COR-L47 (cell line): ENCODE results near the gene FARP1.
A peak's percentile ranks its signal among the peaks of the same experiment; 100 is the strongest.

ENCODE experiments used
- DNase-seq: peaks from one replicate; lab custom pipeline; 2025; lab: John Stamatoyannopoulos, UW

Gene FARP1

DNA sequence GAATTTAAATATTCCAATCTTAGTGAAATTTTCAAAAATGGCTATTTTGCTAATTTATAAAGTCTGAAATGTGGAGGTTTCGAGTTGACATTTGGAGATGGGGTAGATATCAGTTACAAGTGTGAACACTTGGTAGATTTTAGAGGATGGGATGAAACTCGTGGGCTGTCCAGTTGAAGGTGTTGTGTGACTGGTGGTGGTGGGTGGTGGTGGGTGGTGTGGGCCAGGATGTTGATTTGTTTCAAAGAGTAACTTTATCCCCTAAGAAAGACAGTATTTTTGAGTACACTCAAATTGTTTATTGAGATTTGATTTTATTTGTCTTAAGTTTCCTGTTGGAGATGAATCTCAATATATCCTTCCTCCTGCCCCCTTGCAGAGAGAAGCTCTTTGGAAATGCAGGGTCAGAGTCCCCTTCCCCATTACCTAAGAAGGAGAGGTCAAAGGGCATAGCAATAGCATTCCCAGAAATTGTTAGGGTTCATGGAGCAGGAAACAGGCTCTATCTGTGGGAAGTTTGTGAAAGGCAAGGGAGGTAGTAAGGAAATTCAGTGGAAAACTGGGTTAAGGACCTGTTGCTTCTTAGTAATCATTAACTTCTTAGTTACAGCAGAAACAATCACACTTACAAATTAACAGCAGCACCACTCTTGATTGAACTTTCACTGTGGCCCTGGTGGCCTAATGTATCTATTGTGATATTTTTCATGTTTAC is 167.7 kb downstream of the FARP1 start:
- DNase-seq = no peak

DNA sequence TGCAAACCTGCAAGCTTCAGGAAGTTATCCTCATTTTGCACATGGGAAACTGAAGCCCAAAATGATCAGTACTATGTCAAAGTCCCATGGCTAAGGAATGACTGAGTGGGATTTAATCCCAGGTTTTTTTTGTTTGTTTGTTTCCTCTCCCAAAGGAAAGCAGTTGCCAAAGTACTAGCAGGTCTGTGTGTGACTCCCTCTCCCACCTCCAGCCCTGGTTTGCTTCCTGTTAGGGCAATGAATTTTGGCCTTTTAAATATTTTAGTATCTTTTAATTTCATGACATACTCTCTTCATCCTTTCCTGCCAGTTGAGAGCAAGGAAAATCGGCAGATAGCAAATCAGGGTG is 168.3 kb downstream of the FARP1 start:
- no peak for DNase-seq

DNA sequence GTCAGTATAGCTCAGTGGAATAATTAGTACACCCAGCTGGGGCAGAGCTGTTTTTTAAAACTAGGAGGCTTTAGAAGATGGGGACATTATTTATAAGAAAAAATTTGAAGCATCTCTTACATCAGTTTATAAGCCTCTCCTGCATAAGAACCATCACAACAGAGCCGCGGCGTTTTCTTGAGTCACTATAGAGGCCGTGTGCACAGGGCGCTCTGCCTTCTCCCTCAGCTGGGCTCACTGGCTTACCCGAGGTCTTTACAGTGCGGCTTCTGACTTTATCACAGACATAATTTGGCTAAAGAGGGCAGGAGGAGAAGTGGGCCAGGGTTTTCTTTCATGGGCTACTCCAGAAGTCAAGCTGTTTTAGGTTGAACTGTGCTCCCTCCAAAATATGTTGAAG is 169.7 kb downstream of the FARP1 start:
- DNase-seq = no peak

DNA sequence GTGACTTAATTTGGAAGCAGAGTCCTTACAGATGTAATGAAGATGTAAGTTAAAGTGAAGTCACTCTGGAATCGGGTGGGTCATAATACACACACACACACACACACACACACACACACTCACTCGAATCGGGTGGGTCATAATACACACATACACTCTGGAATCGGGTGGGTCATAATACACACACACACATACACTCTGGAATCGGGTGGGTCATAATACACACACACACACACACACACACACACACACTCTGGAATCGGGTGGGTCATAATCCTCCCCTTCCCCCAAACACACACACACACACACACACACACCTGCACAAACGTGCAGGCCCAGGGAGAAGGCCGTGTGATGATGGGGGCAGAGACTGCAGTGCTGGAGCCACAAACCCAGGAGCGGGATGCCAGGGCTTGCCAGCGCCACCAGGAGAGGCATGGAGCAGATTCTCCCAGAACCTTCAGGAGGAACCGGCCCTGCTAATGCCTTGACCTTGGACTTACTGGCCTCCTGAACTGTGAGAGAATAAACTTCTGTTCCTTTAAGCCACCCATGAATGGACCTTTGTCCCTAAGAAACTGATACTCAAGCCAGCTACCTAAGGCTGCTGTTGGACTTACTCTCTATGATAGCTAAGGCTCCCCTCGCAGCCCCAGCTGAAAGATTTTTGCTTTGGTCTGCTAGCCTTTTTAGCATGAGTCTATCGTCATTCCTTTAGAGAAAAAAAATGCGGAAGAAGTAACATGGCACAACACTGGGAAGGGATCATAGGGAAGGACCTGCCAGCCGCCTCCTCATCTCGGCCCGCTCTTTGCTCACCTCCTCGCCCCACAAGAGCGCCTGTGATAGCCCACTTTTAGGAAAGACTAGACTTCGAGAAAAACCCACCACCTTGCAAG is 170.4 kb downstream of the FARP1 start:
- no peak for DNase-seq

DNA sequence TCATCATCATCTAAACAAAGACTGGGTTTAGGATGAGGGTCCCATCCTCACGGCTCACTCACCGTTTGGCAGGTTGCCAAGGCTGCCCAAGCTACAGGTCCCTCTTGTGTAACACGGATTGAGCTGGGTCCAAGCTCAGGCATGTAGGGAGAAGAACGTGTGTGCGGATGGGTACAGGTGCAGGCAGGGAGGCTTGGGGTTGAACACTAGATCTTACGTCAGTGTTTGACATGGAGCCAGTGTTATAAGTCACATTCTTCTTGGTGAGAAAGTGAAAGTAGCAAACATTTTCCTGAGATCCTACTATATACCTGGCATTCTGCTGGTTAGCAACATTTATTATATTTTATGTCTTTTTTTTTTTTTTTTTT is 171.0 kb downstream of the FARP1 start:
- DNase-seq = no peak

DNA sequence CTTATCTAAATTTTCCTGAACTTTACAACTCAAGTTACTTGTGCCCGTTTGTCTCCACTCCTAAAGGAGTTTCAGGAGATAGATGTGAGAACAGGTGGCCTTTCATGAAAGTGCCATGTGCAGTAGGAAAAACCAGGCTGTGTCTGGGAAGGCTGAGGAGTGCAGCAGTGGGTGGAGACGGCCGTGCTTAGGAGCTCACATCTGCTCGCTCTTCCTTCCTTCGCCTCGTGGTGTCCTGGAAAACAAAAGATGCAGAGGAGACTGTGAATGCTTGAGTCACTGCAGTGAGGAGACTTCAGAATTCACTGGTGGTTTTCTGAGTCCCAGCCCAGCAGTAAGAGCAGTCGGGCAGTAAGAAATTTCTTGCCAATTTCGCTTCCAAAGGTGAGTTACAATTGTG is 172.6 kb downstream of the FARP1 start:
- DNase-seq = no peak

DNA sequence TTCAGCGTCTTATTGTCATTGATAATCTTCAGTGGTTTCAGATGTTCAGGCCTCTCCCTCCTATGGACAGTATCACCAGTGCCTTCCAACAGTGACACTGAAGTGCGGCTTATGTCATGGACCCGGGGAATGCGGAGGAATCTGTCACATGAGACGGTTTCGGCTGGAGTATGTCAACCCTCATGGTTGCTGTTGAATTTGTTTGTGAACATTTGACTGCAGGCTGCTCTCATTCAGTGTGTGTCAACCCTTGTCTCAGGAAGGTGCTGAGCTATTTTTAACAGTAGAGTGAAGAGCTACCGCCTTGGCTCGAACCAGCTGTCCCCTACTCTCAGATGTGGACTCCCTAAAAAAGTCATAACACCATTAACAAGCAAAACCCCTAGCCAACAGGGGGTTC is 173.0 kb downstream of the FARP1 start:
- DNase-seq = no peak

DNA sequence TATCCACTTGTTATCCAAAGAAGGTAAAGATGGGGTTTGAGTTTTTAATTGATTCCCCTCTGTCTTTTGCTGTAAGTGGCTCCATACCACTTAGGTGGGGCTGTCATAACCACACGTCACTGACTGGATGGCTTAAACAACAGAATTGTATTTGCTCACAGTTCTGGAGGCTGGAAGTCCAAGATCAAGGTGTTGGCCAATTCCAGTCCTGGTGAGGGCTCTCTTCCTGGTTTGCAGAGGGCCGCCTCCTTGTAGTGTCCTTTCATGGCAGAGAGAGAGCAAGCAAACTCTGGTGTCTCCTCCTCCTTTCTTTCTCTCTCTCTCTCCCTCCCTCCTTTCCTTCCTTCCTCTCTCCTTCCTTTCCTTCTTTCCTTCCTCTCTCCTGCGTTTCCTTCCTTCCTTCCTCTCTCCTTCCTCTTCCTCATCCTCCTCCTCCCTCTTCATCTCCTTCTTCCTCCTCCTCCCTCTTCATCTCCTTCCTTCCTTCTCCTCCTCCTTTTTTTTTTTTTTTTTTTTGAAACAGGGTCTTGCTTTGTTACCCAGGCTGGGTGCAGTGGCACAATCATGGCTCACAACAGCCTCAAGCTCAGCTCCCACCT is 174.8 kb downstream of the FARP1 start:
- DNase-seq = no peak

DNA sequence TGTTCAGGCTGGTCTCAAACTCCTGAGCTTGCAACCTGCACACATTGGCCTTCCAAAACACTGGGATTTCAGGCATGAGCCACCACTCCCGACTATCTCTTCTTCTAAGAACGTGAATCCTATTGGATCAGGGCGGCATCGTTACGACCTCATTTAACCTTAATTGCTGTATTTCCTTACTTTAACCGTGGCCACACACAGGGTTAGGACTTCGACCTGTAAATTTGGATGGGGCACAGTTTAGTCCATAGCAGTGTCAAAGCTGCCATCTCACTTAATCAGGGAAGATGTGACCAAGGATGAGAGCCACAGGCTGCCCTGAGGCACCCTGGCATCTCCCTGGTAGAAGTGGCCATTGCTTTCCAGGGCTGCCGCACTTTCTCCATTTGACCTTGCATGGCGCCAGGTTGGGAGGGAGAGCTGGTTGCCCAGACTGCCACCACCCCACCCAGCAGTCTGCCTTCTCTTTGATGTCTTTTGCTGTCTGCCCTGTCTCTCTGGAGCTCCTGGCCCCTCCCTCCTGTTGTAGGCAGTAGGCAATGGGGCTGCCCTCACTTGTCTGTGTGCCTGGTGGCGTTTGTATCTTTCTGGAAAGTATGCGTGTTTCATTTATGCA is 175.5 kb downstream of the FARP1 start:
- DNase-seq = no peak

DNA sequence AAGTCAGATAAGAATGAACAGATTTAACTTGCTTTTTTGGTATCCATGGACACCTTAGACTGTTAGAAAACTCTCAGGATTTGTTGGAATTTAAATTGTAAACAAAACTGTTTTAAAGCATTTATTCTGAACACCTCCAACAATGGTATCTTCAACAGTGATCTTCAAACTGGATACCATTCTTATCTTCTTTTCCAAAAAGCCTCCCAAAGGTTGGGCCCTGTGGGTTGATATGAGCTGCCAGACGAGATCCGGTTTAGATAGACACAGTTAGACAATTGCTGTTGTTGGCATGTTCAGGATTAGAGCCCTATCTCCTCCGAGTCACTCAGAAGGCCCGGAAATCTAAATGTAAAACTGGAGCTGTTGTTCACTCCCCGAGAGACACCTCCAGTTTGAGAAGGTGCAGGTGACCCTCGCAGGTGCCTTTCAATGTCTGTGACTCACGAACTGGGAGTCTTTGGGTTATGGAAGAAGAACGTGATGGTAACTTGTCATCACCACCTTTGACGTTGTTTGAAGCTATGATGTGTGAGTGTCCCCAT is 177.7 kb downstream of the FARP1 start:
- no peak for DNase-seq

DNA sequence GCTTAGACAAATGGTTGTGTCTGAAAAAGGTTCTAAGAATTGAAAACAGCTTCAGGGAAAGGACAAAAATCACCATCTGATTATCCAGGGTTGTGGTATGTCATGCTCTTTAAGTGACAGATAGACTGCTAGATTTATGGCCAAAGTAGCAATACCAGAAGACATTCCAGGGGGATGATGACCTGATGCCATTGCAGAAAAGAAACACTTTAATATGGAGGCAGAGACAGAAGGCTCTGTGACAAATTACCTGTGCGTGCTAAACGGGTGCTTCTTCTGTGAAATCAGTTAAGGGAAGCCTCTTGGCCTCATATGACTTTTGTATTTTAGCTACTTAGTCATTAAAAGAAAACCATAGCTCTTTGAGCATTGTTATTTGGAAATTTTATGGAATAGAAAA is 178.5 kb downstream of the FARP1 start:
- no peak for DNase-seq

DNA sequence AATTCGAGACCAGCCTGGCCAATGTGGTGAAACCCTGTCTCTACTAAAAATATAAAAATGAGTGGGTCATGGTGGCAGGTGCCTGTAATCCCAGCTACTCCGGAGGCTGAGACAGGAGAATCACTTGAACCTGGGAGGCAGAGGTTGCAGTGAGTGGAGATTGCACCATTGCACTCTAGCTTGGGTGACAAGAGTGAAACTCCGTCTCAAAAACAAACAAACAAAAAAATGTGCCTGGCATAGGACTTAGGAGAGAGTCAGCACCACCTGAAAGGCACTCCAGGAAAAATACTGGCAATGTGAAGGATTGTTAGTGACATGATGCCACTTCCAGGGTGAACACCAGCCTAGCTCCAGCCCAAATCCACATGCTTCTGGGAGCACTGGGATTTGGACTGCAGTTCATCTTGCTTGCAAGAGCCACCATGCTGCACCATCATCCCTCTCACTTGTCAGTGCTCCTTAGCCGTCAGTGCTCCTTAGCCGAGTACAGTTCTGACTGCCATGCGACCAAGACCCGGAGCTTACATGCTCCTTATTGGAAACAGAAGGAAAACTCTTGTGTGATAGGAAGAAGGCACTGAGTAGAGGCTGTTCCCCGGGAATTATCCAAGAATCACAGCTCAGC is 179.3 kb downstream of the FARP1 start:
- no peak for DNase-seq

DNA sequence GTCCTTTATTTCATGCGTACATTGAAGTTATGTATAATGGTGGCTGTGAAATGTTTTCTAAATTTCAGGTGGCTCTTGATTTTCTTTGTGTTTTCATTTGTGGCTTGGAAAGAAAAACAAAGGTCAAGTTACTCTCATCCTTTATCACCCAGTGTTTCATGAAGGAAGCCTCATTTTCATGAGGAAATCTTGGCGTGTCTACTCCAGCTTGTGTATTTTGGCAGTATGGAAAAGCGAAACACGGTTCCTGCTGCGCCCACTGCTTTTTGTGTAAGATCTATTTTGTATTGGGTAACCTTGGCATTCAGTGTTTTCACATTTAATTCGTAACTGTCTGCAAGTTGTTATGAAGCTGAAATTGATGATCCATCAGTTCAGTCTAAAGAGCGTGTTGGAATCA is 181.2 kb downstream of the FARP1 start:
- DNase-seq = no peak

DNA sequence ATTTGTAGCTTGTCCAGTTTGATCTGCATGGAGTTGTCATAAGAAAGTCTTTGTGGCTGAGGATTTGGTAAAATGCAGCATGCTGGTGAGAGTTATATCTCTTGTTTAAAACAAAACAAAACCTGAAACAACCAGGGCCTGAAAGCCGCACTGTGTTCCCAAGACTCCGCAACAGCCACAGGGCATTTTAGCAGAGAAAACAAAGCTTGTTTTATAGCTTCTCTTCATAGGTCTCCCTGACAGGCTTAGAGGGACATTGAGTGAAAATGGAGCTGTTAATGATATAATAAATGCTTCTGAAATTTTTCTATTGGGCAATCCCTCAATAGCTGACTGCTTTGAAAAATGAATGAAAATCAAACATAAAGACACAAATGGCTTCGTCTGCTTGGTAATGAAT is 182.8 kb downstream of the FARP1 start:
- DNase-seq = peak; percentile 16

DNA sequence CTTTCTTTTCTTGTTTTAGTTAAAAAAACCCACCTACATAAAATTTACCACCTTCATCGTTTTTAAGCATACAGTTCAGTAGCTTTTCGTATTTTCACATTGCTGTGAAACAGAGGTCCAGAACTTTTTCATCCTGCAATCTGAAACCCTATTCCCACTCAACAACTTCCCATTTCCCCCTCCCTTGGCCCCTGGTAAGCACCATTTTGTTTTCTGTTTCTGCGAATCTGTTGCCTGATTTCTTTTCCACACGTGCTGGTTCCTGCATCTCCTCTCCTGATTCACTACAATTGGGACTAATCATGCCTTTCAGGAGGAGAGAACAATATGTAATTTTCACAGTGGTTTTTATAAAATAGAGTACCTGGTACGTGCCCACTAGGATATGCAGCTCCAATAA is 183.4 kb downstream of the FARP1 start:
- no peak for DNase-seq

DNA sequence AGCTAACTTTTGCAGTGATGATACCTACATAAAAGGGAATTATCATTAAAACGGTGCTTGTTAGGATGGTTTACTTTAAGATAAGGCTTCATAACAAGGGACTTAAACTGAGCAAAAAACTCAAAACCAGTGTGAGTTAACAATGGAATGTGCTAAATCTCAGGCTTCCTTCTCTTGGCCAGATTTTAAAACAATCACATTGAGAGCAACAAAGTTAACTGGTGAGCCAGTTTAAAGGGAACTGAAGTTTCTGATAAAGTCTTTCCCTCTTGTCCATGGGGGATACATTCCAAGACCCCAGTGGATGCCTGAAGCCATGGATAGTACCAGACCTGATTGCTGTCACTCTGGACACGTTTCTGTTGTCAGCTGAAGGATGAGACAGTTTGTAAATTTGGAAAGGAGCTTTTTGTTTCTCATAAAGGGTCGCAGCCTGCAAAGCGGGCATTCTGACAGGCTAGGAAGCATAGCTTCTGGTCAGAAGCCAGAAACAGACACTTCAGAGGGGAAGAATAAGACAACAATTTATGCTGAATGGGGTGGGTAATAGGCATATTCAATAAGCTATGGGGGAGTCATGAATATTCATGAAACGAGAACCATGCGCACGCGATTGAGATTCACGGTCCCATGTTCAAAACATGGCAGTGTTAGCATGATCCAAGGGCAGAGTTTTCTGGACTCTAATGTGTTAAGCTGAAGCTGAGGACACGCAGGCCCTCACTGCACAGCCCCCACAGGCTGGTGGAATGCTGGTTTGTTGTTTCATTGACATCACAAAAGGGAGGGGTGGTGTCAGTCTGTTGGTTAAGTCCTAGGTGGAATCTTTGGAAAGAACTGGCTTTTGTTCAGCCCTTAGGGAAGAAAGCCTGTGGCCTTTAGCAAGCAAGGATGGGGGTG is 184.7 kb downstream of the FARP1 start:
- DNase-seq = no peak

DNA sequence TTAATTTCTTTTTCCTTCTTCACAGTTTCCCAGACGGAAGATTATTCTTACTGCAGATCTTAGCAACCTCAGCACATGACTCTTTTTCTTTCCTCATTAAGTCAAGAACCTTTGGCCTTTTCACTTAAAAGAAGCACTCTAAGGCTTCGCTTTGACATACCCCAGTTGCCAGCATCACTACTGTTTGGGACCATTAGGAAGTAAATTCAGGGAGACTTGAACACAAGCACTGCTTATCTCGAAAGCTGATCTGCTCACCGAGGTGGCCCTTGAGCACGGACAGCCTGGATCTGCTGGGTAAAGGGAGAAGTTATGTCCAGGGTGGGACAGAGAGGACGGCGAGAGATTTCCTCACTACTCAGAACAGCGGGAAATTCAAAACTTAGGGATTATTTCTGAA is 185.6 kb downstream of the FARP1 start:
- DNase-seq = no peak

DNA sequence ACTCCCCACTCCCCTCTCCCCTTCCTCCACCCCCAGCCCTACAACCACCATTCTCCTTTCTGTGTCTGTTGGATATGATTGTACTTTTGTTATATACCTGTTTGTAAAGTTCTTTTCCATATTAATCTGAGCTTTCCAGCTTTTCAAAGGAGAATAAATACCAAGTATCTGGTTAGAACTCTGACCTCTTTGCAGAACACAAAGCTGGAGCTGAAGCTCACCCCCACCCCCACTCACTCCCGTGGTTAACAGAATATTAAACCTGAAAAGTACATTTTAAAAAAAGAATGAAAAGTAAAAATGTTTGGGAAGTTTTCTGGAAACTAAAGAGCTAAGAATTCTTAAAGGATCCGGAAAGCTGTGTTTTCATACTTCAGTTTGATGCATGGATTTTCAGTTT is 189.3 kb downstream of the FARP1 start:
- no peak for DNase-seq

DNA sequence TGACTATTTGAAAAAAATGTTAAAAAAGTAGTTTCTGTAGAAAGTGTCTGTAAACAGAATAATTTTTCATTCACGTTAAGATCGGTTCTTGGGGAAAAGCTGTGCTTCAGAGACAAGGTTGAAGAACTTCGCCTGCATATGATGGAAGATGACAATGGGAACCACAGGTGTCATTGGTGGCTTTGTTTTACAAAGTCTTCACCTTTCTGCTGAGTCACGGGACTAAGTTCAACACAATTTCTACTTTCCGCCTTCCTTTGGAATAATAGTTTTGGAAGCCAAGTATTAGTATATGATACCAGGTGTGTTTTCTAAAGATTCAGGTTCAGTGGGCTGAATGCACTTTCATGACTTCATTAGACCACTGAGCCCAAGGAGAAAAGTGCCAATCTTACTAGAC is 189.8 kb downstream of the FARP1 start:
- no peak for DNase-seq

DNA sequence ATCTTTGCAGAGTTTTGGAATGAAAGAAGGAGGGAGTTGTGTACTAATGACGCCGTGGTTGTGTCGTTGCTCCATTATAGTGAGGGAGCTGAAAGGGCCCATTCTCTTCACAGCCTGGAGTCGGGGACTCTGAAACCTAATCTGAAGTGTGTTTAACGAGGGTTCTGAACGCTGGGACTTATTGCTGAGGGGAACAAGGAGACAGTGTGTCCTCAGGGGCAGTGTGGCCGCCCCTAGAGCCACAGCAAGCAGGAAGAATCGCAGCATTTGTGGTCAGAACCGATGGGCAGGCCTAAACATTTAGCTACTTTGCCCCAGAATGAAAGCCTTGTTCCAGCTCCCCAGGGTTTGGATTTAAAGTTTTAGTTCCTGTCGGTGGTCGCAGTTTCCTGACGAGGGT is 190.6 kb downstream of the FARP1 start:
- no peak for DNase-seq

DNA sequence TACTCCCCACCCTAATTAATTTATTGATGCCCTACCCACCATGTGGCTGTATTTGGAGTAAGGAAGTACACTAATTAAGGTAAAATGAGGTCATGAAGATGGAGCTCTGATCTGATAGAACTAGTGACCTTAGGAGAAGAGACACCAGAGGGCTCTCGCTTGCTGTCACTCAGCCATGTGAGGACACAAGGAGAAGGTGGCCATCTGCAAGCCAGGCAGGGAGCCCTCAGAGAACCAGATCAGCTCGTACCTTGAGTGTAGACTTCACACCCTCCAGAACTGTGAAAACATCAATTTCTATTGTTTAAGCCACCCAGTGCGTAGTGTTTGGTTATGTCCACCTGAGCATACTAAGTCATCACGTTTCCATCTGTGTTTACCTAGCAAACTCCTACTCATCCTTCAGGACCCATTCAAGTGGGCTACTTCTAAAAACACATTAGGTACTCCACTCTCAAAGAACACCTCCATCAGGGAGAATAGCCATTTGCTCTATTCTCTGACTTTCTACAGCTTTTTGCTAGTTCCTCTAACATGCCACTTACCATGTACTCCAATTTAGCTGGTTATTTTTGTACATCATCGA is 191.8 kb downstream of the FARP1 start:
- DNase-seq = no peak
